A549 treated with Hydrocortisone at 1 μM for 4 hours (cell line): Measurements from ENCODE around the gene PLXDC2. TPM values are rescaled to one million over a fixed set of nuclear protein-coding genes. Genes with fewer than 3 reads are reported as not detected.

Experiments
- total RNA-seq: library from RNA; stranded (reverse); fragments of 200-300 nt; extraction: Qiagen RNA extraction; gene quantifications from 5 replicates; pipeline ENCODE4 v1.2.3, GENCODE V29; 2022

Gene PLXDC2
- 0.05 TPM in 2 of 5 replicates, not detected in the others for total RNA-seq

GRCh38 chr10:19816411-19817230 is at the start of gene PLXDC2:
PLXDC2 (plus strand) TSS chr10:19816432.

